ENCODE results near the gene AMMECR1. TPM values are rescaled to one million over a fixed set of nuclear protein-coding genes. Genes with fewer than 3 reads are reported as not detected.

AMMECR1 gene
- total and polyA plus RNA-seq, 2 of the 13 experiments (the other 11 are each of a cell fraction or from before 2014, with no cell fraction given), result 3.1 to 7.5 TPM

GRCh38 chrX:110162867-110163266 lies 155.0 kb downstream of the AMMECR1 start:
- H3K4me1 ChIP-seq (ENCODE audit: insufficient read depth, low read length), result no peaks in the 10 kb centered on the region
- H3K4me2 ChIP-seq (ENCODE audit: low read depth, low read length), result no peak overlapping the region
- POLR2A ChIA-PET, result no interaction called here
- no TSS peak for BruUV-seq (replicated peaks)
- H4K20me1 ChIP-seq (ENCODE audit: insufficient read depth, low read length), result no peaks in the 10 kb centered on the region
- H3K27me3 ChIP-seq (ENCODE audit: control insufficient read depth in 1 of 2, insufficient read depth in 2 of 2, low read length in 2 of 2), result no peaks in the 10 kb centered on the region
- no peak overlapping the region for H3K4me3 ChIP-seq (replicated peaks in 1 of 3; ENCODE audit: insufficient read depth in 1 of 3, low read depth in 2 of 3, low read length in 3 of 3)
- DNase-seq (ENCODE audit: low spot score), result no peak
- WGBS (ENCODE audit: low lambda C conversion rate), result 55% methylated on average over 1 of the region's 1 CpG
- H2AFZ ChIP-seq (ENCODE audit: low read length), result no peak overlapping the region
- CTCF ChIA-PET (ENCODE audit: low intra/inter-chr PET ratio, low total read pairs), result no interaction called here
- intact Hi-C loops (cut with micrococcal nuclease; ENCODE audit: unreplicated experiment) (no loop called here), in situ Hi-C loops (cut with HindIII; ENCODE audit: extremely low pct_ligation_motif_present, low pct_unique_long_range_greater_than_20kb) (loop anchor here (25.0 kb wide), 1 partner anchor 674 kb away; no protein-coding TSS in a partner anchor)
- TF ChIP-seq, protein P1, sequence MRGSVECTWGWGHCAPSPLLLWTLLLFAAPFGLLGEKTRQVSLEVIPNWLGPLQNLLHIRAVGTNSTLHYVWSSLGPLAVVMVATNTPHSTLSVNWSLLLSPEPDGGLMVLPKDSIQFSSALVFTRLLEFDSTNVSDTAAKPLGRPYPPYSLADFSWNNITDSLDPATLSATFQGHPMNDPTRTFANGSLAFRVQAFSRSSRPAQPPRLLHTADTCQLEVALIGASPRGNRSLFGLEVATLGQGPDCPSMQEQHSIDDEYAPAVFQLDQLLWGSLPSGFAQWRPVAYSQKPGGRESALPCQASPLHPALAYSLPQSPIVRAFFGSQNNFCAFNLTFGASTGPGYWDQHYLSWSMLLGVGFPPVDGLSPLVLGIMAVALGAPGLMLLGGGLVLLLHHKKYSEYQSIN (CRISPR knock-in tag; IDR thresholded peaks at IDR 0.05; ENCODE audit: borderline replicate concordance), result no peak
- TF ChIP-seq PITX1 (CRISPR knock-in tag; IDR thresholded peaks at IDR 0.05) (no peak), RARA (CRISPR knock-in tag; IDR thresholded peaks at IDR 0.05) (no peak), ZNF567 (CRISPR knock-in tag; IDR thresholded peaks at IDR 0.05; ENCODE audit: borderline replicate concordance) (no peak), ZNF570 (CRISPR knock-in tag; IDR thresholded peaks at IDR 0.05; ENCODE audit: borderline replicate concordance) (no peak), TAF1 (CRISPR knock-in tag; IDR thresholded peaks at IDR 0.05) (no peak), CREM (IDR thresholded peaks at IDR 0.05) (no peak), CREM (CRISPR knock-in tag; IDR thresholded peaks at IDR 0.05) (no peak), HNF4A (CRISPR knock-in tag; IDR thresholded peaks at IDR 0.05) (no peak), ZNF782 (CRISPR knock-in tag; IDR thresholded peaks at IDR 0.05; ENCODE audit: borderline replicate concordance) (no peak), SATB2 (CRISPR knock-in tag; IDR thresholded peaks at IDR 0.05) (no peak), TP53 (CRISPR knock-in tag; conservative IDR thresholded peaks at IDR 0.05) (no peak), TMF1 (CRISPR knock-in tag; IDR thresholded peaks at IDR 0.05; ENCODE audit: low read depth) (no peak)
- TF ChIP-seq, protein P2, sequence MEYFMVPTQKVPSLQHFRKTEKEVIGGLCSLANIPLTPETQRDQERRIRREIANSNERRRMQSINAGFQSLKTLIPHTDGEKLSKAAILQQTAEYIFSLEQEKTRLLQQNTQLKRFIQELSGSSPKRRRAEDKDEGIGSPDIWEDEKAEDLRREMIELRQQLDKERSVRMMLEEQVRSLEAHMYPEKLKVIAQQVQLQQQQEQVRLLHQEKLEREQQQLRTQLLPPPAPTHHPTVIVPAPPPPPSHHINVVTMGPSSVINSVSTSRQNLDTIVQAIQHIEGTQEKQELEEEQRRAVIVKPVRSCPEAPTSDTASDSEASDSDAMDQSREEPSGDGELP (IDR thresholded peaks at IDR 0.05; ENCODE audit: borderline replicate concordance, low read depth), result no peak
- TF ChIP-seq, protein P3, sequence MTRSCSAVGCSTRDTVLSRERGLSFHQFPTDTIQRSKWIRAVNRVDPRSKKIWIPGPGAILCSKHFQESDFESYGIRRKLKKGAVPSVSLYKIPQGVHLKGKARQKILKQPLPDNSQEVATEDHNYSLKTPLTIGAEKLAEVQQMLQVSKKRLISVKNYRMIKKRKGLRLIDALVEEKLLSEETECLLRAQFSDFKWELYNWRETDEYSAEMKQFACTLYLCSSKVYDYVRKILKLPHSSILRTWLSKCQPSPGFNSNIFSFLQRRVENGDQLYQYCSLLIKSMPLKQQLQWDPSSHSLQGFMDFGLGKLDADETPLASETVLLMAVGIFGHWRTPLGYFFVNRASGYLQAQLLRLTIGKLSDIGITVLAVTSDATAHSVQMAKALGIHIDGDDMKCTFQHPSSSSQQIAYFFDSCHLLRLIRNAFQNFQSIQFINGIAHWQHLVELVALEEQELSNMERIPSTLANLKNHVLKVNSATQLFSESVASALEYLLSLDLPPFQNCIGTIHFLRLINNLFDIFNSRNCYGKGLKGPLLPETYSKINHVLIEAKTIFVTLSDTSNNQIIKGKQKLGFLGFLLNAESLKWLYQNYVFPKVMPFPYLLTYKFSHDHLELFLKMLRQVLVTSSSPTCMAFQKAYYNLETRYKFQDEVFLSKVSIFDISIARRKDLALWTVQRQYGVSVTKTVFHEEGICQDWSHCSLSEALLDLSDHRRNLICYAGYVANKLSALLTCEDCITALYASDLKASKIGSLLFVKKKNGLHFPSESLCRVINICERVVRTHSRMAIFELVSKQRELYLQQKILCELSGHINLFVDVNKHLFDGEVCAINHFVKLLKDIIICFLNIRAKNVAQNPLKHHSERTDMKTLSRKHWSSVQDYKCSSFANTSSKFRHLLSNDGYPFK (CRISPR knock-in tag; IDR thresholded peaks at IDR 0.05; ENCODE audit: borderline replicate concordance), result no peak
- TF ChIP-seq, protein P4, sequence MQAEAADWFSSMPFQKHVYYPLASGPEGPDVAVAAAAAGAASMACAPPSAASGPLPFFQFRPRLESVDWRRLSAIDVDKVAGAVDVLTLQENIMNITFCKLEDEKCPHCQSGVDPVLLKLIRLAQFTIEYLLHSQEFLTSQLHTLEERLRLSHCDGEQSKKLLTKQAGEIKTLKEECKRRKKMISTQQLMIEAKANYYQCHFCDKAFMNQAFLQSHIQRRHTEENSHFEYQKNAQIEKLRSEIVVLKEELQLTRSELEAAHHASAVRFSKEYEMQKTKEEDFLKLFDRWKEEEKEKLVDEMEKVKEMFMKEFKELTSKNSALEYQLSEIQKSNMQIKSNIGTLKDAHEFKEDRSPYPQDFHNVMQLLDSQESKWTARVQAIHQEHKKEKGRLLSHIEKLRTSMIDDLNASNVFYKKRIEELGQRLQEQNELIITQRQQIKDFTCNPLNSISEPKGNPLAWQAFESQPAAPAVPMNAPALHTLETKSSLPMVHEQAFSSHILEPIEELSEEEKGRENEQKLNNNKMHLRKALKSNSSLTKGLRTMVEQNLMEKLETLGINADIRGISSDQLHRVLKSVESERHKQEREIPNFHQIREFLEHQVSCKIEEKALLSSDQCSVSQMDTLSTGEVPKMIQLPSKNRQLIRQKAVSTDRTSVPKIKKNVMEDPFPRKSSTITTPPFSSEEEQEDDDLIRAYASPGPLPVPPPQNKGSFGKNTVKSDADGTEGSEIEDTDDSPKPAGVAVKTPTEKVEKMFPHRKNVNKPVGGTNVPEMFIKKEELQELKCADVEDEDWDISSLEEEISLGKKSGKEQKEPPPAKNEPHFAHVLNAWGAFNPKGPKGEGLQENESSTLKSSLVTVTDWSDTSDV (CRISPR knock-in tag; IDR thresholded peaks at IDR 0.05), result no peak
- TF ChIP-seq, protein P5, sequence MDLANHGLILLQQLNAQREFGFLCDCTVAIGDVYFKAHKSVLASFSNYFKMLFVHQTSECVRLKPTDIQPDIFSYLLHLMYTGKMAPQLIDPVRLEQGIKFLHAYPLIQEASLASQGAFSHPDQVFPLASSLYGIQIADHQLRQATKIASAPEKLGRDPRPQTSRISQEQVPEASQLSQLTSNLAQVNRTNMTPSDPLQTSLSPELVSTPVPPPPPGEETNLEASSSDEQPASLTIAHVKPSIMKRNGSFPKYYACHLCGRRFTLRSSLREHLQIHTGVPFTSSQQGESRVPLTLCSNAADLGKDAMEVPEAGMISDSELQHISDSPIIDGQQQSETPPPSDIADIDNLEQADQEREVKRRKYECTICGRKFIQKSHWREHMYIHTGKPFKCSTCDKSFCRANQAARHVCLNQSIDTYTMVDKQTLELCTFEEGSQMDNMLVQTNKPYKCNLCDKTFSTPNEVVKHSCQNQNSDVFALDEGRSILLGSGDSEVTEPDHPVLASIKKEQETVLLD (CRISPR knock-in tag; IDR thresholded peaks at IDR 0.05; ENCODE audit: low read depth), result no peak
- H3K27ac ChIP-seq (ENCODE audit: extremely low read length, insufficient read depth, low read length), result no peak overlapping the region
- H3K9me3 ChIP-seq (ENCODE audit: low read length), result no peaks in the 10 kb centered on the region
- no peak overlapping the region for H3K9ac ChIP-seq (ENCODE audit: insufficient read depth, low read depth, low read length)
- H3K36me3 ChIP-seq (replicated peaks in 1 of 2; ENCODE audit: control insufficient read depth in 1 of 2, insufficient read depth in 2 of 2, low read length in 2 of 2), result no peaks in the 10 kb centered on the region
- ATAC-seq, result no peak
- no peak for FAIRE-seq
- H3K79me2 ChIP-seq (ENCODE audit: insufficient read depth, low read length), result no peaks in the 10 kb centered on the region

Measured in HepG2 (cell line).